Peyer's patch (tissue), 4 donors: ENCODE results near the gene SERPINB8. TPM values are rescaled to one million over a fixed set of nuclear protein-coding genes. Genes with fewer than 3 reads are reported as not detected.

ENCODE experiments used
- DNase-seq, 3 donors: peaks; one replicate each; pipeline ENCODE4 v3.0.0-alpha.2; 2017 to 2019
- H3K27ac ChIP-seq, 4 donors: fragments of 200-600 bp; sonication (generic); one replicate each; pipeline ENCODE4 v1.5.1; 2016 to 2019
- H3K27me3 ChIP-seq, 2 donors: fragments of 200-600 bp; sonication (generic); one replicate each; pipeline ENCODE4 v1.5.1; 2019
- H3K36me3 ChIP-seq, 3 donors: fragments of 200-600 bp; sonication (generic); one replicate each; pipeline ENCODE4 v1.5.1; 2016 to 2019
- H3K4me1 ChIP-seq, 4 donors: fragments of 200-600 bp; sonication (generic); one replicate each; pipeline ENCODE4 v1.5.1; 2016 to 2019
- H3K4me3 ChIP-seq, 4 donors: fragments of 200-600 bp; sonication (generic); 1 replicate in 3 of 4; 2 replicates in 1 of 4; pipeline ENCODE4 v1.5.1; 2016 to 2019; ENCODE audit warnings: mild to moderate bottlenecking in 1 of 4
- H3K9me3 ChIP-seq, 4 donors: fragments of 200-600 bp; sonication (generic); one replicate each; pipeline ENCODE4 v1.5.1; 2016 to 2019; ENCODE audit warnings: mild to moderate bottlenecking in 1 of 4
- POLR2A ChIP-seq, 2 donors: fragments of 450-650 bp; IDR thresholded peaks; one replicate each; pipeline ENCODE4 v1.5.1; 2017; ENCODE audit warnings: antibody characterized with exemption in 2 of 2, mild to moderate bottlenecking in 2 of 2, moderate library complexity in 2 of 2
- total RNA-seq, 4 donors: library from RNA; depleted of rRNA; stranded (reverse); fragments of >200 nt; gene quantifications; one replicate each; pipeline ENCODE4 v1.1.0, GENCODE V29; 2016
- TF ChIP-seq, protein P1 (sequence below), 6 experiments: fragments of 450-650 bp in 4 of 6; fragments of 200-600 bp in 2 of 6; sonication (generic) in 1 of 6; IDR thresholded peaks; one replicate each; pipeline ENCODE4 v1.5.1; 2017 to 2019; ENCODE audit warnings: antibody characterized with exemption in 6 of 6, mild to moderate bottlenecking in 3 of 6, moderate library complexity in 1 of 6

SERPINB8 gene
- total RNA-seq, 4 donors from 2014 or later, result 6.6 to 20.2 (median 14.0) TPM

GRCh38 chr18:63981719-63982118 is 11.8 kb downstream of the SERPINB8 start:
- no peaks in the 10 kb centered on the region for H3K9me3 ChIP-seq
- no peak overlapping the region for H3K4me3 ChIP-seq
- H3K27ac ChIP-seq, result no peak overlapping the region
- DNase-seq, result no peak
- H3K36me3 ChIP-seq, result peaks cover 0 to 47% (median 0%) of the 10 kb centered on the region in 3 donors
- H3K4me1 ChIP-seq, result peaks cover 0 to 5% (median 0%) of the 10 kb centered on the region in 4 donors
- TF ChIP-seq POLR2A (IDR thresholded peaks at IDR 0.05), result no peak
- TF ChIP-seq, protein P1, sequence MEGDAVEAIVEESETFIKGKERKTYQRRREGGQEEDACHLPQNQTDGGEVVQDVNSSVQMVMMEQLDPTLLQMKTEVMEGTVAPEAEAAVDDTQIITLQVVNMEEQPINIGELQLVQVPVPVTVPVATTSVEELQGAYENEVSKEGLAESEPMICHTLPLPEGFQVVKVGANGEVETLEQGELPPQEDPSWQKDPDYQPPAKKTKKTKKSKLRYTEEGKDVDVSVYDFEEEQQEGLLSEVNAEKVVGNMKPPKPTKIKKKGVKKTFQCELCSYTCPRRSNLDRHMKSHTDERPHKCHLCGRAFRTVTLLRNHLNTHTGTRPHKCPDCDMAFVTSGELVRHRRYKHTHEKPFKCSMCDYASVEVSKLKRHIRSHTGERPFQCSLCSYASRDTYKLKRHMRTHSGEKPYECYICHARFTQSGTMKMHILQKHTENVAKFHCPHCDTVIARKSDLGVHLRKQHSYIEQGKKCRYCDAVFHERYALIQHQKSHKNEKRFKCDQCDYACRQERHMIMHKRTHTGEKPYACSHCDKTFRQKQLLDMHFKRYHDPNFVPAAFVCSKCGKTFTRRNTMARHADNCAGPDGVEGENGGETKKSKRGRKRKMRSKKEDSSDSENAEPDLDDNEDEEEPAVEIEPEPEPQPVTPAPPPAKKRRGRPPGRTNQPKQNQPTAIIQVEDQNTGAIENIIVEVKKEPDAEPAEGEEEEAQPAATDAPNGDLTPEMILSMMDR (IDR thresholded peaks at IDR 0.05), result no peak
- no peaks in the 10 kb centered on the region for H3K27me3 ChIP-seq

DNA sequence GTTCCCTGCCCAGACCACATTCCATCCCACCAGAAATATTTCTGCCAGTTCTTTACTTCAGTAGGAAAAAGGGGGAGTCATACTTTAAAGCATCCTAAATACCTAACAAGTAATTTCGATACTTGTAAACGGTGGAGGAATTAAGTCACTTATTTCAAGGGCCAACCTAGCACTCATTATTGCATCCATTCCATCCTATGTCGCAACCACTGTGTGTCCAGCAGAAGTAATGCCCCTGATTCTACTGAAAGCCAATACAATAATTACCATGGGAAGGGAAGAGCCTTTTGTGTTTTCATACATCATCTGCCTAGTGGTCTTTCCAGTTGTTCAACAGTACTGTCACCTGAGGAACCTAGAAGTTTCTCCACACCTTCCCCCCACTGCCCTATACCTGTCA is 12.5 kb downstream of the SERPINB8 start:
- TF ChIP-seq, protein P1 (IDR thresholded peaks at IDR 0.05), result no peak
- no peak for TF ChIP-seq POLR2A (IDR thresholded peaks at IDR 0.05)
- H3K9me3 ChIP-seq, result no peaks in the 10 kb centered on the region
- H3K27me3 ChIP-seq, result no peaks in the 10 kb centered on the region
- no peak overlapping the region for H3K4me3 ChIP-seq
- peaks cover 0 to 52% (median 0%) of the 10 kb centered on the region in 3 donors for H3K36me3 ChIP-seq
- DNase-seq, result no peak
- no peak overlapping the region for H3K27ac ChIP-seq
- peaks cover 0 to 5% (median 0%) of the 10 kb centered on the region in 4 donors for H3K4me1 ChIP-seq

DNA sequence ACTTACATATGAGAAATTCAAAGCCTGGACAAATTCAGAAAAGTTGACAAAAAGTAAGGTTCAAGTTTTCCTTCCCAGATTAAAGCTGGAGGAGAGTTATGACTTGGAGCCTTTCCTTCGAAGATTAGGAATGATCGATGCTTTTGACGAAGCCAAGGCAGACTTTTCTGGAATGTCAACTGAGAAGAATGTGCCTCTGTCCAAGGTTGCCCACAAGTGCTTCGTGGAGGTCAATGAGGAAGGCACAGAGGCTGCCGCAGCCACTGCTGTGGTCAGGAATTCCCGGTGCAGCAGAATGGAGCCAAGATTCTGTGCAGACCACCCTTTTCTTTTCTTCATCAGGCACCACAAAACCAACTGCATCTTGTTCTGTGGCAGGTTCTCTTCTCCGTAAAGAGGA is 17.0 kb downstream of the SERPINB8 start:
- TF ChIP-seq, protein P1 (IDR thresholded peaks at IDR 0.05), result no peak
- TF ChIP-seq POLR2A (IDR thresholded peaks at IDR 0.05), result no peak
- H3K27ac ChIP-seq, result no peak overlapping the region
- no peak for DNase-seq
- no peaks in the 10 kb centered on the region for H3K9me3 ChIP-seq
- H3K4me3 ChIP-seq, result no peak overlapping the region
- H3K27me3 ChIP-seq, result no peaks in the 10 kb centered on the region
- no peaks in the 10 kb centered on the region for H3K4me1 ChIP-seq
- H3K36me3 ChIP-seq, result peaks cover 0 to 46% (median 0%) of the 10 kb centered on the region in 3 donors

DNA sequence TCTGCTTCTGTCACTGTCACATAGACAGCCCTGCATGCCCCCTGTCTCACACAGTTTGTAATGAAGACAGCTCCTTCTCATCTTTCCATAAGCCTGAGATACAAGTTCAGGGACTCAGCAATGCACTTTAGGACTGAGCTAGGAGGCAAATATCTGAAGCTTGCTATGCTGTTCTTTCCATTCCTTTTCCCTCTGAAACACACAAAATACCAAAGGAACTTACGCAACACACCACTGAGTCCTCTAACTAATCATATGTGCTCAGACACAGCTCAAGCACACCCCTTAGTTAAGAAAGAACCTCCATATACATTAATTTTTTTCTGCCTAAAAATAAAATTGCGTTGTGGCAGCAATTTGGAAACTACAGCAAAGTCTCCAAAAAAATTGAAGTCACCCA is 17.9 kb downstream of the SERPINB8 start:
- Histone ChIP-seq H3K27me3 (no peaks in the 10 kb centered on the region), H3K36me3 (peaks cover 0 to 37% (median 0%) of the 10 kb centered on the region in 3 donors), H3K4me3 (no peak overlapping the region), H3K27ac (no peak overlapping the region), H3K4me1 (no peaks in the 10 kb centered on the region), H3K9me3 (no peaks in the 10 kb centered on the region)
- no peak for DNase-seq
- TF ChIP-seq POLR2A (IDR thresholded peaks at IDR 0.05), result no peak
- TF ChIP-seq, protein P1 (IDR thresholded peaks at IDR 0.05), result no peak

- H3K36me3 ChIP-seq, result peaks cover 0 to 8% (median 0%) of the 10 kb centered on the region in 3 donors
- H3K4me1 ChIP-seq, result no peaks in the 10 kb centered on the region
- peaks cover 0 to 8% (median 3%) of the 10 kb centered on the region in 4 donors for H3K9me3 ChIP-seq
- TF ChIP-seq, protein P1 (IDR thresholded peaks at IDR 0.05), result no peak
- no peak for TF ChIP-seq POLR2A (IDR thresholded peaks at IDR 0.05)
- H3K27me3 ChIP-seq, result no peaks in the 10 kb centered on the region
- no peak overlapping the region for H3K4me3 ChIP-seq
- no peak overlapping the region for H3K27ac ChIP-seq
- DNase-seq, result no peak
These were observed 22.9 kb downstream of the SERPINB8 start for GRCh38 chr18:63992751-63993150.
